ENCODE measurements around the gene PEX14.

- TF ChIP-seq CTCF (IDR thresholded peaks at IDR 0.05 in 4 of 5, conservative IDR thresholded peaks at IDR 0.05 in 1 of 5) (no peak), POLR2A (IDR thresholded peaks at IDR 0.05) (no peak)
These were observed 186.7 kb downstream of the PEX14 start for GRCh38 chr1:10661453-10661852.
